T-helper 9 cell (primary cell): ENCODE results near the gene AKAP3.

ENCODE experiments used
- DNase-seq: peaks from one replicate; pipeline ENCODE4 v3.0.0-alpha.2; 2020

Gene AKAP3

GRCh38 chr12:4595881-4596280 lies 53.0 kb downstream of the AKAP3 start:
- DNase-seq, result no peak

- no peak for DNase-seq
Measured at GRCh38 chr12:4591180-4591687, 57.6 kb downstream of the AKAP3 start.

DNA sequence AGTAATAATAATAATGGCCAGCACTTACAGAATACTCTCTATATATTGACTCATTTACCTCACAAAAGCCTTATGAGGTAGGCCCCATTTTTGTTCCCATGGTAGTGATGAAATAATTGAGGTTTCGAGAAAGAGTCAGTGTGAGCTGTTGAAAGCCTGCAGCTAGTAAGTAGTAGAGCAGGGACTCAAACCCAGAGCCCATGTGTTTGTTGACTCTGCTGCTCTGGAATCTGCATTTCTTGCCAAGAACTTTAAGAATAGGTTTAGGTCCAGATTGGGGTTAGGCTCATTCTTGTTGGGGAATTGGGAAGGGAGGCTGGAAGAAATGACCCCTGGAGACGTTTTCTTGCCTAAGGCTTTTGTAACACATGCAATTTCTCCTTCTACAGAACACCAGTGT lies 58.9 kb downstream of the AKAP3 start:
- no peak for DNase-seq

- no peak for DNase-seq
Measured at GRCh38 chr12:4588916-4589315, 59.9 kb downstream of the AKAP3 start.

- no peak for DNase-seq
Measured at GRCh38 chr12:4587108-4587507, 61.7 kb downstream of the AKAP3 start.

DNA sequence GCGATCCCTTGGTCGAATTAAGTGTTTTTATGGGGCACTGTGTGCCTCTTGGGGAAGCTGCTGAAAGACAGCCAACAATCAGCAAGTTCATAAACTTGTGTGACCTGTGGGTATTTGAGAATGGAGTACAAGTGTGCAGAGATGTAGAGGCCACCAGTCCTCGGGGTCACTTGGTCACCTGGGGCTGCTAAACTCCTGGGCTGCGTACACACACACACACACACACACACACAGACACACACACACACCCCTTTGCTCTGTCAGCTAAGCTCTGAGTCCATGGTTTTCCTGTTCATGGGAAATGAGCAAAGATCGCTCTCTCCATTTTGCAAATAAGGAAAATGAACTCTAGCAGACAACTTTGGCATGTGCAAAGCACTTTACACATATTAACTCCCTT lies 62.4 kb downstream of the AKAP3 start:
- DNase-seq, result no peak

- no peak for DNase-seq
Measured at GRCh38 chr12:4584896-4585295, 64.0 kb downstream of the AKAP3 start.

DNA sequence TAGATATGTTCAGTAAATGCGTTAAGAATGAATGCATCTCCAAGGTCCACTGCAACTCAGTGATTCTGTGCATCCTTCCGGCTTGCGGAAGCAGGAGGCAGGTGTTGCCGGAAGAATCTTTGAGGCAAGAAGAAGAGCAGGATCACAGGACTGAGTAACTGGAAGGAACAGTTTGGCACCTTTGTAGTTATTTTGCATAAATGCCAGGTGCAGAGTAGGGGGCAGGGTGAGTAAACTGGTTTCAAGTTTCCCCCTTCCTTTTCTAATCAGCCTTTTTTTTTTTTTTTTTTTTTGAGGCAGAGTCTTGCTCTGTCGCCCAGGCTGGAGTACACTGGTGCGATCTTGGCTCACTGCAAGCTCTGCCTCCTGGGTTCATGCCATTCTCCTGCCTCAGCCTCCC lies 64.6 kb downstream of the AKAP3 start:
- no peak for DNase-seq

- no peak for DNase-seq
Measured at GRCh38 chr12:4580281-4580688, 68.6 kb downstream of the AKAP3 start.

- no peak for DNase-seq
Measured at GRCh38 chr12:4579305-4580102, 69.3 kb downstream of the AKAP3 start.

- DNase-seq, result no peak
Measured at GRCh38 chr12:4572680-4573079, 76.2 kb downstream of the AKAP3 start.

GRCh38 chr12:4569261-4569660 lies 79.6 kb downstream of the AKAP3 start:
- DNase-seq, result no peak

DNA sequence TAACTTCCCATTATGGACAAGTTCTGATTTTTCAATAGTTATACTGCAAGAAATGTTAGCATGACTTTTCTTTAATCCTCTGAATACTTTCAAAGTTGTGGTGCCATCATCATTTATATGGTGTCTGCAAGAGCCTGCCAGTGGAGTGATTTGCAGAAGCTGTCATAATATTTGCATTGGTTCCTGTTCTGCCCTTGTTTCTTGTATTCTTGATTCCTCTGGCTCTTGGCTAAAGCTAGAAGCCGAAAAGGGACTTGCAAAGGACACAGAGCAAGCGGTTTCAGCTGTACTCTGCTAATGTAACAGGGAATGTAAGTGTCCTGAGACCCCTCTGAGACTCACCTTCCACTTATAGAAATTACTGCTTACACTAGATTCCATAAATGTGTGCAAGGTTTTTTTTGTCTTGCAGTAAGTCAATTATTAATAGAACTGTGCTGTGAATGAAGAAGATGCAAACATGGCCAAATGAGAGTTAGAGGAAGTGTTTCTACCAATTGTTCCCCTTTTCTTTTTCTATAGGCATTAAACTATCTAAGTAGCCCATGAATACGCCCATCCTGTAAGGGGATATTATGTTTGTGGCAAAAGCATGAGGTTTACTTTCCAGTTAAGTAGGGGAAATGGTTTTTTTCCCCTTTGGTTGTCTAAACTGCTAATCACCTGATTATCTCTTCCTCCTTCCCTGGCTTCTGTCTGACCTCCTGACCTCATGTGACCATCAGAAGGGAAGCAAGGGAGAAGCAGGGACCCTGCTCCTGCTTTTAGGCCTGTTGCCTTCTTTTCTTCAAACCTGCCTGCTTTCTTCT lies 81.6 kb downstream of the AKAP3 start:
- DNase-seq, result no peak

DNA sequence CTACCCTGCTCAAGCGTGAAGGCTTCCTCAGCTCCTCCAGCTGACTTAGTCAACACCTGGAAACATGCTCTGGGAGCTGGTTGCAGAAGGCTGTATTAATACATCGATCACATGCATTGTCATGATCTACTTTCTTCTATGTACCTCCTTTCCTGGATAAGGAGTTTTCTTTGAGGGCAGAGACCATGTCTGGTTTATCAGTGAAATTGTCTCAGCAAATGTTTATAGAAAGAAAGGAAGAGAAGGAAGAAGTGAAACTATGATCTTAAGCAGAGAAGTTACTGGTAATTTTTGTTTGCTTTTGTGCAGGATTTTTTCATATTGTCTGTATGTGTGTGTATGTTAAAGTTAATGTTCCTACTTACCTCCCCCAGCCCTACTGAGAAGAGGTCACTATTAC lies 82.4 kb downstream of the AKAP3 start:
- DNase-seq, result no peak
